Liver (tissue), 9 donors: ENCODE results near the gene TAS1R2. TPM values are rescaled to one million over a fixed set of nuclear protein-coding genes. Genes with fewer than 3 reads are reported as not detected.
"Not testable (repeated sequence)": the region's sequence is repeated elsewhere in the genome, so short reads cannot be mapped to it uniquely, and the experiment has no call there.

Experiments
- DNase-seq: peaks from one replicate; pipeline ENCODE4 v3.0.0-alpha.2; 2017; ENCODE audit warnings: low spot score
- H3K27ac ChIP-seq, 2 donors: one replicate each; pipeline ENCODE4 v1.7.0; 2013; ENCODE audit warnings: inconsistent platforms in 2 of 2, low read length in 2 of 2, control low read depth in 1 of 2, low read depth in 1 of 2, mild to moderate bottlenecking in 1 of 2
- H3K27me3 ChIP-seq, 4 donors: one replicate each; pipeline versions ENCODE4 v1.6.1 to v1.7.0; 2013; ENCODE audit warnings: low read length in 3 of 4, inconsistent platforms in 1 of 4, mild to moderate bottlenecking in 1 of 4, moderate library complexity in 1 of 4; ENCODE audit not compliant: control insufficient read depth in 4 of 4, insufficient read depth in 4 of 4
- H3K36me3 ChIP-seq, 4 donors: one replicate each; pipeline versions ENCODE4 v1.6.1 to v1.7.0; 2013; ENCODE audit warnings: low read length in 3 of 4, mild to moderate bottlenecking in 3 of 4, low read depth in 1 of 4, moderate library complexity in 1 of 4; ENCODE audit not compliant: control insufficient read depth in 4 of 4, insufficient read depth in 3 of 4
- H3K4me1 ChIP-seq, 4 donors: one replicate each; pipeline versions ENCODE4 v1.6.1 to v1.7.0; 2013; ENCODE audit warnings: low read length in 3 of 4, mild to moderate bottlenecking in 3 of 4, moderate library complexity in 1 of 4; ENCODE audit not compliant: control insufficient read depth in 4 of 4, insufficient read depth in 4 of 4
- H3K4me3 ChIP-seq, 3 donors: one replicate each; pipeline versions ENCODE4 v1.6.1 to v1.7.0; 2013; ENCODE audit warnings: low read length in 3 of 3, control low read depth in 1 of 3, low read depth in 1 of 3, mild to moderate bottlenecking in 1 of 3
- H3K9ac ChIP-seq, 2 donors: one replicate each; pipeline ENCODE4 v1.7.0; 2013; ENCODE audit warnings: low read length in 2 of 2, mild to moderate bottlenecking in 2 of 2, moderate library complexity in 2 of 2, control low read depth in 1 of 2, low read depth in 1 of 2
- H3K9me3 ChIP-seq, 4 donors: one replicate each; pipeline versions ENCODE4 v1.6.1 to v1.7.0; 2013; ENCODE audit warnings: low read length in 3 of 4; ENCODE audit not compliant: control insufficient read depth in 4 of 4
- FOXA1 ChIP-seq: IDR thresholded peaks from 2 replicates; pipeline ENCODE4 v1.6.1; 2016; ENCODE audit warnings: antibody characterized with exemption
- FOXA2 ChIP-seq: IDR thresholded peaks from 2 replicates; pipeline ENCODE4 v1.6.1; 2016; ENCODE audit warnings: antibody characterized with exemption
- GABPA ChIP-seq, 2 donors: IDR thresholded peaks in 1 of 2; conservative IDR thresholded peaks in 1 of 2; 2 replicates each; pipeline ENCODE4 v1.6.1; 2016; ENCODE audit warnings: antibody characterized with exemption in 2 of 2, mild to moderate bottlenecking in 1 of 2, moderate library complexity in 1 of 2
- HNF4A ChIP-seq, 2 donors: conservative IDR thresholded peaks; 2 replicates each; pipeline ENCODE4 v1.6.1; 2016; ENCODE audit warnings: antibody characterized with exemption in 2 of 2, mild to moderate bottlenecking in 2 of 2
- HNF4G ChIP-seq: IDR thresholded peaks from 2 replicates; pipeline ENCODE4 v1.6.1; 2016; ENCODE audit warnings: antibody characterized with exemption
- JUND ChIP-seq, 2 donors: IDR thresholded peaks; 2 replicates each; pipeline ENCODE4 v1.6.1; 2016; ENCODE audit warnings: antibody characterized with exemption in 2 of 2
- NR2F2 ChIP-seq: IDR thresholded peaks from 2 replicates; pipeline ENCODE4 v1.6.1; 2016; ENCODE audit warnings: antibody characterized with exemption
- RAD21 ChIP-seq, 2 donors: IDR thresholded peaks; 2 replicates each; pipeline ENCODE4 v1.6.1; 2016; ENCODE audit warnings: antibody characterized with exemption in 2 of 2, mild to moderate bottlenecking in 2 of 2
- RXRA ChIP-seq, 2 donors: IDR thresholded peaks; 2 replicates each; pipeline ENCODE4 v1.6.1; 2017 to 2018; ENCODE audit warnings: antibody characterized with exemption in 2 of 2, mild to moderate bottlenecking in 1 of 2
- SP1 ChIP-seq: IDR thresholded peaks from 2 replicates; pipeline ENCODE4 v1.6.1; 2018; ENCODE audit warnings: antibody characterized with exemption, mild to moderate bottlenecking
- TAF1 ChIP-seq: conservative IDR thresholded peaks from 2 replicates; pipeline ENCODE4 v1.6.1; 2016; ENCODE audit warnings: antibody characterized with exemption, mild to moderate bottlenecking
- YY1 ChIP-seq: IDR thresholded peaks from 2 replicates; pipeline ENCODE4 v1.6.1; 2016; ENCODE audit warnings: antibody characterized with exemption, mild to moderate bottlenecking
- ZBTB33 ChIP-seq: IDR thresholded peaks from 2 replicates; pipeline ENCODE4 v1.6.1; 2016; ENCODE audit warnings: antibody characterized with exemption
- WGBS: extraction: QIAGEN DNeasy Blood & Tissue Kit; methylation state at CpG from one replicate; pipeline ENCODE4 v1.1.7; 2013; 5-methylcytosine and 5-hydroxymethylcytosine counted together
- polyA plus RNA-seq, 2 donors: library from polyadenylated mRNA; stranded (reverse) in 1 of 2; unstranded in 1 of 2; fragments of 200-250 nt in 1 of 2; fragments of >200 nt in 1 of 2; fragmentation: Nextera tagmentation in 1 of 2; extraction: Ambion mirVana in 1 of 2; gene quantifications; one replicate each; pipeline versions ENCODE4 v1.2.1 to v1.2.3, GENCODE V29; 2013 to 2015
- total RNA-seq, 2 donors: library from RNA; depleted of rRNA; stranded (reverse); fragments of >200 nt; gene quantifications; one replicate each; pipeline ENCODE4 v1.2.3, GENCODE V29; 2014
- TF ChIP-seq, protein P1 (sequence below): IDR thresholded peaks from 2 replicates; pipeline ENCODE4 v1.6.1; 2016; ENCODE audit warnings: antibody characterized with exemption, mild to moderate bottlenecking
- TF ChIP-seq, protein P2 (sequence below): IDR thresholded peaks from 2 replicates; pipeline ENCODE4 v1.6.1; 2016; ENCODE audit warnings: antibody characterized with exemption
- TF ChIP-seq, protein P3 (sequence below): fragments of 150-350 bp; IDR thresholded peaks from 2 replicates; pipeline ENCODE4 v1.5.1; 2017; ENCODE audit warnings: improper control_type of control experiment, low read depth, low read length; ENCODE audit not compliant: missing input control
- donor health status: healthy.
- donor health status: healthy.
- donor health status: healthy.
- donor health status: healthy.
- donor health status: healthy.

The TAS1R2 gene
- total and polyA plus RNA-seq, 4 donors, result not detected

DNA sequence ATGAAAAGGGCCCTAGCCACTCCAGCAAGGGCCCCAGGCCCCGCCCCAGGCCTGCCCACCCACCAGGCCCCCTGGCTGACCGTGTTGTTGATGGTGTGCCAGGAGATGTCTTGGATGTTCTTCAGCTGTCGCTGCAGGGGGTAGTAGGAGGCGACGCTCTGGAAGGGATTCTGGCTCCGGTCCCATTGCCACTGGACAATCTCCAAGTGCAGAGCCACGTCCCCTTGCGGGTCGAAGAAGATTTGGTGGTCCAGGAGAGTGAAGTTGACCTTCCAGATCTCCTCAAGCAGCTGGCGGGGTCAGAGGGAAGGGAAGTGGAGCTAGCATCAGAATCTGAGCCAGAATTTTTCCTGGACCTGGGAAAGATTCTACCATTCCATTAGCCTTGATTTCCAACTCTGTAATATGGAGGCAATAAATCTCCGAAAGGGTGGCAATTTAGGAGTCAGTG lies 10.2 kb downstream of the TAS1R2 start:
- Histone ChIP-seq H3K36me3 (no peaks in the 10 kb centered on the region), H3K9me3 (peaks cover 0 to 5% (median 3%) of the 10 kb centered on the region in 4 donors), H3K4me1 (no peaks in the 10 kb centered on the region), H3K4me3 (no peak overlapping the region), H3K9ac (no peak overlapping the region), H3K27me3 (peaks cover 0 to 3% (median 1%) of the 10 kb centered on the region in 4 donors), H3K27ac (no peak overlapping the region)
- 69% methylated on average over 11 of the region's 11 CpGs for WGBS
- no peak for DNase-seq
- no peak for TF ChIP-seq SP1
- TF ChIP-seq NR2F2, result peak; percentile 69
- TF ChIP-seq, protein P1, sequence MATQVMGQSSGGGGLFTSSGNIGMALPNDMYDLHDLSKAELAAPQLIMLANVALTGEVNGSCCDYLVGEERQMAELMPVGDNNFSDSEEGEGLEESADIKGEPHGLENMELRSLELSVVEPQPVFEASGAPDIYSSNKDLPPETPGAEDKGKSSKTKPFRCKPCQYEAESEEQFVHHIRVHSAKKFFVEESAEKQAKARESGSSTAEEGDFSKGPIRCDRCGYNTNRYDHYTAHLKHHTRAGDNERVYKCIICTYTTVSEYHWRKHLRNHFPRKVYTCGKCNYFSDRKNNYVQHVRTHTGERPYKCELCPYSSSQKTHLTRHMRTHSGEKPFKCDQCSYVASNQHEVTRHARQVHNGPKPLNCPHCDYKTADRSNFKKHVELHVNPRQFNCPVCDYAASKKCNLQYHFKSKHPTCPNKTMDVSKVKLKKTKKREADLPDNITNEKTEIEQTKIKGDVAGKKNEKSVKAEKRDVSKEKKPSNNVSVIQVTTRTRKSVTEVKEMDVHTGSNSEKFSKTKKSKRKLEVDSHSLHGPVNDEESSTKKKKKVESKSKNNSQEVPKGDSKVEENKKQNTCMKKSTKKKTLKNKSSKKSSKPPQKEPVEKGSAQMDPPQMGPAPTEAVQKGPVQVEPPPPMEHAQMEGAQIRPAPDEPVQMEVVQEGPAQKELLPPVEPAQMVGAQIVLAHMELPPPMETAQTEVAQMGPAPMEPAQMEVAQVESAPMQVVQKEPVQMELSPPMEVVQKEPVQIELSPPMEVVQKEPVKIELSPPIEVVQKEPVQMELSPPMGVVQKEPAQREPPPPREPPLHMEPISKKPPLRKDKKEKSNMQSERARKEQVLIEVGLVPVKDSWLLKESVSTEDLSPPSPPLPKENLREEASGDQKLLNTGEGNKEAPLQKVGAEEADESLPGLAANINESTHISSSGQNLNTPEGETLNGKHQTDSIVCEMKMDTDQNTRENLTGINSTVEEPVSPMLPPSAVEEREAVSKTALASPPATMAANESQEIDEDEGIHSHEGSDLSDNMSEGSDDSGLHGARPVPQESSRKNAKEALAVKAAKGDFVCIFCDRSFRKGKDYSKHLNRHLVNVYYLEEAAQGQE, result no peak
- TF ChIP-seq TAF1, result no peak
- TF ChIP-seq, protein P2, sequence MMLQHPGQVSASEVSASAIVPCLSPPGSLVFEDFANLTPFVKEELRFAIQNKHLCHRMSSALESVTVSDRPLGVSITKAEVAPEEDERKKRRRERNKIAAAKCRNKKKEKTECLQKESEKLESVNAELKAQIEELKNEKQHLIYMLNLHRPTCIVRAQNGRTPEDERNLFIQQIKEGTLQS, result no peak
- TF ChIP-seq YY1, result no peak

GRCh38 chr1:18847723-18848122 lies 11.7 kb downstream of the TAS1R2 start:
- H3K9me3 ChIP-seq, H3K27ac ChIP-seq, H3K4me1 ChIP-seq, H3K27me3 ChIP-seq, H3K36me3 ChIP-seq, H3K4me3 ChIP-seq, DNase-seq, H3K9ac ChIP-seq: not testable (repeated sequence)
- 71% methylated on average over 2 of the region's 2 CpGs for WGBS

GRCh38 chr1:18840145-18840544 lies 19.3 kb downstream of the TAS1R2 start:
- H3K36me3 ChIP-seq, result no peaks in the 10 kb centered on the region
- no peak overlapping the region for H3K4me3 ChIP-seq
- 94% methylated on average over 17 of the region's 17 CpGs for WGBS
- DNase-seq, result no peak
- H3K9ac ChIP-seq, result no peak overlapping the region
- H3K9me3 ChIP-seq, result peaks cover 2 to 7% (median 3%) of the 10 kb centered on the region in 4 donors
- no peaks in the 10 kb centered on the region for H3K4me1 ChIP-seq
- no peaks in the 10 kb centered on the region for H3K27me3 ChIP-seq
- TF ChIP-seq, protein P3, sequence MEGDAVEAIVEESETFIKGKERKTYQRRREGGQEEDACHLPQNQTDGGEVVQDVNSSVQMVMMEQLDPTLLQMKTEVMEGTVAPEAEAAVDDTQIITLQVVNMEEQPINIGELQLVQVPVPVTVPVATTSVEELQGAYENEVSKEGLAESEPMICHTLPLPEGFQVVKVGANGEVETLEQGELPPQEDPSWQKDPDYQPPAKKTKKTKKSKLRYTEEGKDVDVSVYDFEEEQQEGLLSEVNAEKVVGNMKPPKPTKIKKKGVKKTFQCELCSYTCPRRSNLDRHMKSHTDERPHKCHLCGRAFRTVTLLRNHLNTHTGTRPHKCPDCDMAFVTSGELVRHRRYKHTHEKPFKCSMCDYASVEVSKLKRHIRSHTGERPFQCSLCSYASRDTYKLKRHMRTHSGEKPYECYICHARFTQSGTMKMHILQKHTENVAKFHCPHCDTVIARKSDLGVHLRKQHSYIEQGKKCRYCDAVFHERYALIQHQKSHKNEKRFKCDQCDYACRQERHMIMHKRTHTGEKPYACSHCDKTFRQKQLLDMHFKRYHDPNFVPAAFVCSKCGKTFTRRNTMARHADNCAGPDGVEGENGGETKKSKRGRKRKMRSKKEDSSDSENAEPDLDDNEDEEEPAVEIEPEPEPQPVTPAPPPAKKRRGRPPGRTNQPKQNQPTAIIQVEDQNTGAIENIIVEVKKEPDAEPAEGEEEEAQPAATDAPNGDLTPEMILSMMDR, result no peak
- TF ChIP-seq, protein P1, result no peak
- TF ChIP-seq ZBTB33 (no peak), SP1 (no peak), HNF4G (no peak), FOXA1 (no peak), FOXA2 (no peak), RXRA (IDR thresholded peaks at IDR 0.05) (no peak), YY1 (no peak), GABPA (IDR thresholded peaks at IDR 0.05 in 1 of 2, conservative IDR thresholded peaks at IDR 0.05 in 1 of 2) (no peak), HNF4A (conservative IDR thresholded peaks at IDR 0.05) (no peak), RAD21 (IDR thresholded peaks at IDR 0.05) (no peak), JUND (IDR thresholded peaks at IDR 0.05) (no peak)
- TF ChIP-seq, protein P2, result no peak
- no peak overlapping the region for H3K27ac ChIP-seq
